Gastrocnemius medialis (tissue), 4 donors: ENCODE measurements around the gene CAMTA1. TPM values are rescaled to one million over a fixed set of nuclear protein-coding genes. Genes with fewer than 3 reads are reported as not detected.
A peak's percentile ranks its signal among the peaks of the same experiment; 100 is the strongest.

Source experiments
- ATAC-seq, 2 donors: fragments of 150-250 bp; one replicate each; pipeline ENCODE4 v1.9.1; 2016
- DNase-seq, 2 donors: peaks; one replicate each; pipeline ENCODE4 v3.0.0-alpha.2; 2019
- H3K27ac ChIP-seq, 4 donors: fragments of 200-600 bp; sonication (generic); 1 replicate in 1 of 4; 2 replicates in 3 of 4; pipeline ENCODE4 v1.5.1; 2016 to 2018; ENCODE audit warnings: mild to moderate bottlenecking in 2 of 4, moderate library complexity in 1 of 4
- H3K27me3 ChIP-seq, 3 donors: fragments of 200-600 bp; sonication (generic) in 2 of 3; 1 replicate in 1 of 3; 2 replicates in 2 of 3; pipeline versions ENCODE4 v1.5.1 to v1.6.0; 2016 to 2019; ENCODE audit warnings: mild to moderate bottlenecking in 1 of 3, moderate library complexity in 1 of 3
- H3K36me3 ChIP-seq, 2 donors: fragments of 200-600 bp; sonication (generic) in 1 of 2; one replicate each; pipeline ENCODE4 v1.5.1; 2017 to 2018
- H3K4me1 ChIP-seq, 2 donors: fragments of 200-600 bp; sonication (generic) in 1 of 2; one replicate each; pipeline ENCODE4 v1.5.1; 2016 to 2017; ENCODE audit warnings: mild to moderate bottlenecking in 2 of 2
- H3K4me3 ChIP-seq, 4 donors: fragments of 200-600 bp; sonication (generic) in 3 of 4; 1 replicate in 1 of 4; 2 replicates in 3 of 4; pipeline ENCODE4 v1.5.1; 2016 to 2019; ENCODE audit warnings: mild to moderate bottlenecking in 2 of 4
- H3K9me3 ChIP-seq, 3 donors: fragments of 200-600 bp; sonication (generic) in 2 of 3; 1 replicate in 1 of 3; 2 replicates in 2 of 3; pipeline ENCODE4 v1.5.1; 2016 to 2019
- CTCF ChIP-seq, 5 experiments: fragments of 450-650 bp in 3 of 5; fragments of 200-600 bp in 2 of 5; sonication (generic) in 2 of 5; IDR thresholded peaks in 4 of 5; conservative IDR thresholded peaks in 1 of 5; 1 replicate in 4 of 5; 2 replicates in 1 of 5; pipeline ENCODE4 v1.5.1; 2016 to 2019; ENCODE audit warnings: antibody characterized with exemption in 5 of 5, mild to moderate bottlenecking in 3 of 5, moderate library complexity in 3 of 5
- POLR2A ChIP-seq, 2 donors: fragments of 450-650 bp; IDR thresholded peaks; one replicate each; pipeline ENCODE4 v1.6.1; 2017; ENCODE audit warnings: antibody characterized with exemption in 2 of 2, mild to moderate bottlenecking in 2 of 2, moderate library complexity in 2 of 2
- in situ Hi-C, 4 donors: fragments of 200-750 bp; cut with MboI; loops; one replicate each; pipeline versions ENCODE4 v1.15.0 to v1.8.0; 2017; ENCODE audit warnings: low sequenced_read_pairs in 4 of 4
- intact Hi-C: fragments of 100-400 bp; cut with DNase I; formaldehyde crosslinking; loops from one replicate; pipeline ENCODE4 v1.15.1; 2023; ENCODE audit warnings: low total_unique reads
- total RNA-seq, 4 donors: library from RNA; depleted of rRNA; stranded (reverse); fragments of >200 nt; gene quantifications; one replicate each; pipeline versions ENCODE4 v1.1.0 to v1.2.3, GENCODE V29; 2016

CAMTA1 gene
- total RNA-seq, 4 donors from 2014 or later, result 60.5 to 113 (median 70.4) TPM

- TF ChIP-seq CTCF (IDR thresholded peaks at IDR 0.05 in 4 of 5, conservative IDR thresholded peaks at IDR 0.05 in 1 of 5) (no peak), POLR2A (IDR thresholded peaks at IDR 0.05) (no peak)
- H3K4me1 ChIP-seq, result no peaks in the 10 kb centered on the region
- H3K4me3 ChIP-seq, result no peak overlapping the region
- DNase-seq, result no peak
- in situ Hi-C loops (loop anchor here in 1 of 4 donors (5.0 kb wide), 1 partner anchor 77 kb away; no protein-coding TSS in a partner anchor), intact Hi-C loops (no loop called here)
- ATAC-seq, result no peak
- H3K9me3 ChIP-seq, result no peaks in the 10 kb centered on the region
- no peaks in the 10 kb centered on the region for H3K36me3 ChIP-seq
- no peaks in the 10 kb centered on the region for H3K27me3 ChIP-seq
- H3K27ac ChIP-seq, result no peak overlapping the region
Observed at GRCh38 chr1:7749126-7749525, 963.9 kb downstream of the CAMTA1 start.

DNA sequence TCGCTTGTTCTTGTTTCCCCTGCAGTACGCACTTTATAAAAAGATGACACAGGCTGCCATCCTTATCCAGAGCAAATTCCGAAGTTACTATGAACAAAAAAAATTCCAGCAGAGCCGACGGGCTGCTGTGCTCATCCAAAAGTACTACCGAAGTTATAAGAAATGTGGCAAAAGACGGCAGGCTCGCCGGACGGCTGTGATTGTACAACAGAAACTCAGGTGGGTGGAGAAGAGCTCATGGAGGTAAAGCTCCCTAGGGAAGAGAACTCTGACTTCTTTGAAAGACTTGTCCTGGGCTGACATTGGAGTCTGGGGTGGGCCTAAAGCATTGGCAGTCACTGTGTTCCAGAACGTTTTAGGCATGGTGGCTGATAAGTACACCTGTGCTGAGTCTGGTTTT lies 965.9 kb downstream of the CAMTA1 start:
- in situ Hi-C loops, result loop anchor here in 3 of 4 donors (5.0 kb wide), 2 partner anchors 79 to 84 kb away; no protein-coding TSS in a partner anchor

GRCh38 chr1:7752512-7753417 lies 967.5 kb downstream of the CAMTA1 start:
- intact Hi-C loops, result loop anchor here (1.0 kb wide), 1 partner anchor 83 kb away; no protein-coding TSS in a partner anchor
- Histone ChIP-seq H3K27me3 (no peaks in the 10 kb centered on the region), H3K9me3 (no peaks in the 10 kb centered on the region), H3K4me1 (no peaks in the 10 kb centered on the region), H3K36me3 (no peaks in the 10 kb centered on the region), H3K4me3 (peak overlapping the region in 3 of 4 donors; percentile 12 to 38 (median 28)), H3K27ac (no peak overlapping the region)
- DNase-seq (peak; percentile 19 to 27), ATAC-seq (peak; percentile 55 to 63)
- TF ChIP-seq CTCF (IDR thresholded peaks at IDR 0.05 in 4 of 5, conservative IDR thresholded peaks at IDR 0.05 in 1 of 5) (peak; percentile 81 to 91 (median 83)), POLR2A (IDR thresholded peaks at IDR 0.05) (no peak)
- in situ Hi-C loops, result loop anchor here in 3 of 4 donors (5.0 kb wide), 2 partner anchors 80 to 85 kb away; no protein-coding TSS in a partner anchor

More for the DNA sequence above, 965.9 kb downstream of the CAMTA1 start:
- Histone ChIP-seq H3K36me3 (no peaks in the 10 kb centered on the region), H3K27me3 (no peaks in the 10 kb centered on the region), H3K4me1 (no peaks in the 10 kb centered on the region), H3K9me3 (no peaks in the 10 kb centered on the region), H3K27ac (no peak overlapping the region), H3K4me3 (no peak overlapping the region)
- DNase-seq (no peak), ATAC-seq (no peak)
- no peak for TF ChIP-seq CTCF (IDR thresholded peaks at IDR 0.05 in 4 of 5, conservative IDR thresholded peaks at IDR 0.05 in 1 of 5)
- no peak for TF ChIP-seq POLR2A (IDR thresholded peaks at IDR 0.05)
- intact Hi-C loops, result no loop called here

GRCh38 chr1:7753641-7754040 lies 968.4 kb downstream of the CAMTA1 start:
- no peak for TF ChIP-seq POLR2A (IDR thresholded peaks at IDR 0.05)
- no peak for TF ChIP-seq CTCF (IDR thresholded peaks at IDR 0.05 in 4 of 5, conservative IDR thresholded peaks at IDR 0.05 in 1 of 5)

More at GRCh38 chr1:7753641-7754040, 968.4 kb downstream of the CAMTA1 start:
- no peaks in the 10 kb centered on the region for H3K27me3 ChIP-seq
- no peak overlapping the region for H3K27ac ChIP-seq
- in situ Hi-C loops (loop anchor here in 3 of 4 donors (5.0 kb wide), 2 partner anchors 81 to 86 kb away; no protein-coding TSS in a partner anchor), intact Hi-C loops (loop anchor here (1.0 kb wide), 1 partner anchor 84 kb away; no protein-coding TSS in a partner anchor)
- ATAC-seq (no peak), DNase-seq (no peak)
- H3K4me3 ChIP-seq, result no peak overlapping the region
- no peaks in the 10 kb centered on the region for H3K9me3 ChIP-seq
- H3K36me3 ChIP-seq, result no peaks in the 10 kb centered on the region
- H3K4me1 ChIP-seq, result no peaks in the 10 kb centered on the region
